ENCODE data around the gene PIM2.
"Not testable (repeated sequence)": the region's sequence is repeated elsewhere in the genome, so short reads cannot be mapped to it uniquely, and the experiment has no call there.

PIM2 gene

GRCh38 chrX:48872017-48872416 is 46.8 kb downstream of the PIM2 start:
- not testable (repeated sequence) for DNase-seq (ENCODE audit: low read depth in 2 of 2)

GRCh38 chrX:48864210-48864609 is 54.6 kb downstream of the PIM2 start:
- no peak for DNase-seq (ENCODE audit: low read depth in 2 of 2)
